ENCODE results near the gene TMEM132D. TPM values are rescaled to one million over a fixed set of nuclear protein-coding genes. Genes with fewer than 3 reads are reported as not detected.

The TMEM132D gene
- total and polyA plus RNA-seq, 4 donors = 0.01 to 0.14 (median 0.08) TPM

- TF ChIP-seq MAX (IDR thresholded peaks at IDR 0.05) (no peak), HNF4A (conservative IDR thresholded peaks at IDR 0.05) (no peak), FOXA2 (IDR thresholded peaks at IDR 0.05) (no peak), SP1 (IDR thresholded peaks at IDR 0.05) (no peak), HNF4G (IDR thresholded peaks at IDR 0.05) (no peak), FOXA1 (IDR thresholded peaks at IDR 0.05) (no peak)
Observed at GRCh38 chr12:129296671-129297070, 607.2 kb downstream of the TMEM132D start (continued).

- TF ChIP-seq, protein P1, sequence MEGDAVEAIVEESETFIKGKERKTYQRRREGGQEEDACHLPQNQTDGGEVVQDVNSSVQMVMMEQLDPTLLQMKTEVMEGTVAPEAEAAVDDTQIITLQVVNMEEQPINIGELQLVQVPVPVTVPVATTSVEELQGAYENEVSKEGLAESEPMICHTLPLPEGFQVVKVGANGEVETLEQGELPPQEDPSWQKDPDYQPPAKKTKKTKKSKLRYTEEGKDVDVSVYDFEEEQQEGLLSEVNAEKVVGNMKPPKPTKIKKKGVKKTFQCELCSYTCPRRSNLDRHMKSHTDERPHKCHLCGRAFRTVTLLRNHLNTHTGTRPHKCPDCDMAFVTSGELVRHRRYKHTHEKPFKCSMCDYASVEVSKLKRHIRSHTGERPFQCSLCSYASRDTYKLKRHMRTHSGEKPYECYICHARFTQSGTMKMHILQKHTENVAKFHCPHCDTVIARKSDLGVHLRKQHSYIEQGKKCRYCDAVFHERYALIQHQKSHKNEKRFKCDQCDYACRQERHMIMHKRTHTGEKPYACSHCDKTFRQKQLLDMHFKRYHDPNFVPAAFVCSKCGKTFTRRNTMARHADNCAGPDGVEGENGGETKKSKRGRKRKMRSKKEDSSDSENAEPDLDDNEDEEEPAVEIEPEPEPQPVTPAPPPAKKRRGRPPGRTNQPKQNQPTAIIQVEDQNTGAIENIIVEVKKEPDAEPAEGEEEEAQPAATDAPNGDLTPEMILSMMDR (IDR thresholded peaks at IDR 0.05; ENCODE audit: low read depth, low read length, missing input control) = no peak
- TF ChIP-seq GABPA (IDR thresholded peaks at IDR 0.05 in 1 of 2, conservative IDR thresholded peaks at IDR 0.05 in 1 of 2) (no peak), MAX (IDR thresholded peaks at IDR 0.05) (no peak), REST (IDR thresholded peaks at IDR 0.05) (no peak), RAD21 (IDR thresholded peaks at IDR 0.05) (no peak), TAF1 (conservative IDR thresholded peaks at IDR 0.05) (no peak), JUND (IDR thresholded peaks at IDR 0.05) (no peak), SP1 (IDR thresholded peaks at IDR 0.05) (no peak), FOXA1 (IDR thresholded peaks at IDR 0.05) (no peak), RXRA (IDR thresholded peaks at IDR 0.05) (no peak), YY1 (IDR thresholded peaks at IDR 0.05) (no peak), NR2F2 (IDR thresholded peaks at IDR 0.05) (no peak)
- no peaks in the 10 kb centered on the region for H3K27me3 ChIP-seq (ENCODE audit: control insufficient read depth in 4 of 4, insufficient read depth in 4 of 4, low read length in 3 of 4)
- H3K9me3 ChIP-seq (ENCODE audit: control insufficient read depth in 4 of 4, low read length in 3 of 4) = no peaks in the 10 kb centered on the region
- DNase-seq (ENCODE audit: low spot score) = no peak
- no peaks in the 10 kb centered on the region for H3K36me3 ChIP-seq (ENCODE audit: control insufficient read depth in 4 of 4, insufficient read depth in 3 of 4, low read depth in 1 of 4, low read length in 3 of 4)
- H3K9ac ChIP-seq (ENCODE audit: low read depth in 1 of 2, low read length in 2 of 2) = no peak overlapping the region
- H3K4me1 ChIP-seq (ENCODE audit: control insufficient read depth in 4 of 4, insufficient read depth in 4 of 4, low read length in 3 of 4) = no peaks in the 10 kb centered on the region
- H3K4me3 ChIP-seq (ENCODE audit: low read depth in 1 of 3, low read length in 3 of 3) = no peak overlapping the region
- 95% methylated on average over 7 of the region's 7 CpGs for WGBS
- no peak overlapping the region for H3K27ac ChIP-seq (ENCODE audit: low read depth in 1 of 2, low read length in 2 of 2)
Observed at GRCh38 chr12:129294868-129295267, 609.0 kb downstream of the TMEM132D start.

- Histone ChIP-seq H3K36me3 (ENCODE audit: control insufficient read depth in 4 of 4, insufficient read depth in 3 of 4, low read depth in 1 of 4, low read length in 3 of 4) (no peaks in the 10 kb centered on the region), H3K27ac (ENCODE audit: low read depth in 1 of 2, low read length in 2 of 2) (no peak overlapping the region), H3K27me3 (ENCODE audit: control insufficient read depth in 4 of 4, insufficient read depth in 4 of 4, low read length in 3 of 4) (peaks cover 0 to 2% (median 0%) of the 10 kb centered on the region in 4 donors), H3K4me3 (ENCODE audit: low read depth in 1 of 3, low read length in 3 of 3) (no peak overlapping the region), H3K9me3 (ENCODE audit: control insufficient read depth in 4 of 4, low read length in 3 of 4) (no peaks in the 10 kb centered on the region), H3K4me1 (ENCODE audit: control insufficient read depth in 4 of 4, insufficient read depth in 4 of 4, low read length in 3 of 4) (no peaks in the 10 kb centered on the region), H3K9ac (ENCODE audit: low read depth in 1 of 2, low read length in 2 of 2) (no peak overlapping the region)
- no peak for DNase-seq (ENCODE audit: low spot score)
- 85% methylated on average over 5 of the region's 5 CpGs for WGBS
- no peak for TF ChIP-seq HNF4G (IDR thresholded peaks at IDR 0.05)
- TF ChIP-seq RAD21 (IDR thresholded peaks at IDR 0.05) = no peak
- TF ChIP-seq FOXA1 (IDR thresholded peaks at IDR 0.05) = no peak
- TF ChIP-seq, protein P2, sequence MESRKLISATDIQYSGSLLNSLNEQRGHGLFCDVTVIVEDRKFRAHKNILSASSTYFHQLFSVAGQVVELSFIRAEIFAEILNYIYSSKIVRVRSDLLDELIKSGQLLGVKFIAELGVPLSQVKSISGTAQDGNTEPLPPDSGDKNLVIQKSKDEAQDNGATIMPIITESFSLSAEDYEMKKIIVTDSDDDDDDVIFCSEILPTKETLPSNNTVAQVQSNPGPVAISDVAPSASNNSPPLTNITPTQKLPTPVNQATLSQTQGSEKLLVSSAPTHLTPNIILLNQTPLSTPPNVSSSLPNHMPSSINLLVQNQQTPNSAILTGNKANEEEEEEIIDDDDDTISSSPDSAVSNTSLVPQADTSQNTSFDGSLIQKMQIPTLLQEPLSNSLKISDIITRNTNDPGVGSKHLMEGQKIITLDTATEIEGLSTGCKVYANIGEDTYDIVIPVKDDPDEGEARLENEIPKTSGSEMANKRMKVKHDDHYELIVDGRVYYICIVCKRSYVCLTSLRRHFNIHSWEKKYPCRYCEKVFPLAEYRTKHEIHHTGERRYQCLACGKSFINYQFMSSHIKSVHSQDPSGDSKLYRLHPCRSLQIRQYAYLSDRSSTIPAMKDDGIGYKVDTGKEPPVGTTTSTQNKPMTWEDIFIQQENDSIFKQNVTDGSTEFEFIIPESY (IDR thresholded peaks at IDR 0.05) = no peak
- TF ChIP-seq, protein P1 (IDR thresholded peaks at IDR 0.05; ENCODE audit: low read depth, low read length, missing input control) = no peak
- TF ChIP-seq EGR1 (IDR thresholded peaks at IDR 0.05; ENCODE audit: low read depth in 2 of 2) = no peak
- TF ChIP-seq SP1 (IDR thresholded peaks at IDR 0.05) = no peak
- TF ChIP-seq NR2F2 (IDR thresholded peaks at IDR 0.05) = no peak
Observed at GRCh38 chr12:129279771-129280170, 624.1 kb downstream of the TMEM132D start.

Data from liver (tissue), 9 donors.